Brain microvascular endothelial cell (primary cell): ENCODE measurements around the gene BASP1.
"Not testable (repeated sequence)": the region's sequence is repeated elsewhere in the genome, so short reads cannot be mapped to it uniquely, and the experiment has no call there.

Experiments used
- DNase-seq: peaks from one replicate; pipeline ENCODE4 v3.0.0-alpha.2; 2020
- H3K27ac ChIP-seq: fragments of 250-450 bp; sonication (Bioruptor Pico); 2 replicates; pipeline ENCODE4 v1.5.1; 2020; ENCODE audit warnings: mild to moderate bottlenecking, moderate library complexity
- H3K27me3 ChIP-seq: fragments of 250-450 bp; sonication (Bioruptor Pico); replicated peaks from 2 replicates; pipeline ENCODE4 v1.5.1; 2020; ENCODE audit warnings: mild to moderate bottlenecking
- H3K36me3 ChIP-seq: fragments of 250-450 bp; sonication (Bioruptor Pico); replicated peaks from 2 replicates; pipeline ENCODE4 v1.5.1; 2020; ENCODE audit warnings: mild to moderate bottlenecking
- H3K4me3 ChIP-seq: 2 replicates; pipeline ENCODE4 v1.5.1; 2011; ENCODE audit warnings: low read depth, mild to moderate bottlenecking, control low read depth, low read length, moderate library complexity
- CTCF ChIP-seq: IDR thresholded peaks from 2 replicates; pipeline ENCODE4 v1.5.1; 2011; ENCODE audit warnings: low read depth, mild to moderate bottlenecking, moderate library complexity, low read length, control low read depth, inconsistent platforms; ENCODE audit errors: missing control alignments
- in situ Hi-C: cut with HindIII; loops from 2 replicates; pipeline ENCODE4 v1.10.0; 2017; ENCODE audit warnings: low sequenced_read_pairs, low pct_ligation_motif_present

Gene BASP1

GRCh38 chr5:17312358-17312757 lies 94.9 kb downstream of the BASP1 start:
- Histone ChIP-seq H3K27me3 (no peaks in the 10 kb centered on the region), H3K4me3 (no peak overlapping the region), H3K27ac (no peak overlapping the region), H3K36me3 (no peaks in the 10 kb centered on the region)
- no peak for TF ChIP-seq CTCF
- no peak for DNase-seq
- in situ Hi-C loops: no loop called here

GRCh38 chr5:17314907-17315471 lies 97.6 kb downstream of the BASP1 start:
- in situ Hi-C loops: no loop called here
- no peak overlapping the region for H3K27ac ChIP-seq
- DNase-seq: no peak
- H3K27me3 ChIP-seq: no peaks in the 10 kb centered on the region
- no peak overlapping the region for H3K4me3 ChIP-seq
- TF ChIP-seq CTCF: no peak
- H3K36me3 ChIP-seq: no peaks in the 10 kb centered on the region

- no peak for TF ChIP-seq CTCF
- DNase-seq: no peak
- Histone ChIP-seq H3K27me3 (no peaks in the 10 kb centered on the region), H3K27ac (no peak overlapping the region), H3K36me3 (no peaks in the 10 kb centered on the region), H3K4me3 (no peak overlapping the region)
- in situ Hi-C loops: no loop called here
These were observed 98.3 kb downstream of the BASP1 start for GRCh38 chr5:17315710-17316221.

- H3K27ac ChIP-seq: no peak overlapping the region
- DNase-seq: peak; percentile 29
- no peak for TF ChIP-seq CTCF
- no peaks in the 10 kb centered on the region for H3K27me3 ChIP-seq
- in situ Hi-C loops: no loop called here
- H3K4me3 ChIP-seq: no peak overlapping the region
- no peaks in the 10 kb centered on the region for H3K36me3 ChIP-seq
These were observed 99.6 kb downstream of the BASP1 start for GRCh38 chr5:17316970-17317459.

GRCh38 chr5:17317473-17317872 lies 100.0 kb downstream of the BASP1 start:
- Histone ChIP-seq H3K27me3 (no peaks in the 10 kb centered on the region), H3K36me3 (no peaks in the 10 kb centered on the region), H3K27ac (no peak overlapping the region), H3K4me3 (no peak overlapping the region)
- DNase-seq: no peak
- no peak for TF ChIP-seq CTCF
- in situ Hi-C loops: no loop called here

GRCh38 chr5:17319095-17319494 lies 101.7 kb downstream of the BASP1 start:
- in situ Hi-C loops, H3K4me3 ChIP-seq: not testable (repeated sequence)

More at GRCh38 chr5:17319095-17319494, 101.7 kb downstream of the BASP1 start:
- H3K27ac ChIP-seq, DNase-seq, H3K36me3 ChIP-seq, H3K27me3 ChIP-seq: not testable (repeated sequence)
